Activated CD8-positive, alpha-beta T cell treated with anti-CD3 and anti-CD28 coated beads for 36 hours (primary cell): ENCODE data around the gene PDE3B. TPM values are rescaled to one million over a fixed set of nuclear protein-coding genes. Genes with fewer than 3 reads are reported as not detected.
"Not testable (repeated sequence)": the region's sequence is repeated elsewhere in the genome, so short reads cannot be mapped to it uniquely, and the experiment has no call there.

Source experiments
- ATAC-seq: fragments of 200-7000 bp; cut with Tn5 transposase; one replicate; pipeline ENCODE4 v1.10.0; 2021; ENCODE audit warnings: mild to moderate bottlenecking, moderate library complexity
- CTCF ChIA-PET: fragments of 350-600 bp; sonication (Branson Sonifier 250); formaldehyde crosslinking; loops from one replicate; lab custom pipeline; 2021; ENCODE audit warnings: antibody characterized with exemption; lab: Charles Lee
- POLR2A ChIA-PET: fragments of 350-600 bp; sonication (Branson Sonifier 250); formaldehyde crosslinking; loops from one replicate; lab custom pipeline; 2021; ENCODE audit warnings: antibody characterized with exemption; lab: Charles Lee
- DNase-seq: peaks from one replicate; pipeline ENCODE4 v3.0.0-alpha.2; 2020
- H3K27ac Mint-ChIP-seq: one replicate; pipeline ENCODE4 v1.8.0; 2021; ENCODE audit warnings: mild to moderate bottlenecking, mixed read lengths
- H3K27me3 Mint-ChIP-seq: one replicate; pipeline ENCODE4 v1.8.0; 2021; ENCODE audit warnings: mixed read lengths
- H3K36me3 Mint-ChIP-seq: one replicate; pipeline ENCODE4 v1.8.0; 2021; ENCODE audit warnings: low read depth, mixed read lengths
- H3K4me1 Mint-ChIP-seq: one replicate; pipeline ENCODE4 v1.8.0; 2021; ENCODE audit warnings: low read depth, mixed read lengths
- H3K4me3 Mint-ChIP-seq: one replicate; pipeline ENCODE4 v1.8.0; 2021; ENCODE audit warnings: mild to moderate bottlenecking, moderate library complexity, mixed read lengths
- H3K9me3 Mint-ChIP-seq: one replicate; pipeline ENCODE4 v1.8.0; 2021; ENCODE audit warnings: mixed read lengths
- intact Hi-C: fragments of 100-400 bp; cut with micrococcal nuclease; formaldehyde crosslinking; loops from one replicate; pipeline ENCODE4 v1.10.0; 2022
- total RNA-seq, 2 experiments: library from RNA; stranded (reverse); gene quantifications; one replicate each; pipeline ENCODE4 v1.2.3, GENCODE V29; 2021
- TF ChIP-seq, protein P1 (sequence below): fragments of 200-600 bp; IDR thresholded peaks from one replicate; pipeline ENCODE4 v1.8.0; 2022; ENCODE audit warnings: antibody characterized with exemption, mild to moderate bottlenecking

Gene PDE3B
- total RNA-seq, 2 experiments from 2014 or later = 42.3 to 43.1 TPM

DNA sequence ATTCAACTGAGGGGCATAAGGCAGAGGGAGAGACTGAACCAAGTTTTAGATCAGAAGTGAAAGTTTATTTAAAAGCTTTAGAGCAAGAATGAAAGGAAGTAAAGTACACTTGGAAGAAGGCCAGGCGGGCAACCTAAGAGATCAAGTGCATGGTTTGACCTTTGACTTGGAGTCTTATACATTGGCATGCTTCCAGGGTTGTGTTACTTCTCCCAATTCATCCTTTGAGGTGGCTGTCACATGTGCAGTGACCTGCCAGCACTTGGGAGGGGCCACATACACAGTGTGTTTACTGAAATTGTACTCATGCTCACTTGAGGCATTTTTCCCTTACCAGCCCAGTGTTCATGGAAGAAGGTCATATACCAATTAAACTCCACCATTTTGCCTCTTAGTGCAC lies 218.1 kb downstream of the PDE3B start:
- CTCF ChIA-PET = interaction anchor here (1.4 kb wide), 1 partner anchor 10 kb away, joined by 4 read pairs; no protein-coding TSS in a partner anchor
- intact Hi-C loops = no loop called here
- peaks cover 20% of the 10 kb centered on the region for H3K9me3 Mint-ChIP-seq
- H3K4me3 Mint-ChIP-seq = no peak overlapping the region
- peaks cover 34% of the 10 kb centered on the region for H3K4me1 Mint-ChIP-seq
- TF ChIP-seq, protein P1, sequence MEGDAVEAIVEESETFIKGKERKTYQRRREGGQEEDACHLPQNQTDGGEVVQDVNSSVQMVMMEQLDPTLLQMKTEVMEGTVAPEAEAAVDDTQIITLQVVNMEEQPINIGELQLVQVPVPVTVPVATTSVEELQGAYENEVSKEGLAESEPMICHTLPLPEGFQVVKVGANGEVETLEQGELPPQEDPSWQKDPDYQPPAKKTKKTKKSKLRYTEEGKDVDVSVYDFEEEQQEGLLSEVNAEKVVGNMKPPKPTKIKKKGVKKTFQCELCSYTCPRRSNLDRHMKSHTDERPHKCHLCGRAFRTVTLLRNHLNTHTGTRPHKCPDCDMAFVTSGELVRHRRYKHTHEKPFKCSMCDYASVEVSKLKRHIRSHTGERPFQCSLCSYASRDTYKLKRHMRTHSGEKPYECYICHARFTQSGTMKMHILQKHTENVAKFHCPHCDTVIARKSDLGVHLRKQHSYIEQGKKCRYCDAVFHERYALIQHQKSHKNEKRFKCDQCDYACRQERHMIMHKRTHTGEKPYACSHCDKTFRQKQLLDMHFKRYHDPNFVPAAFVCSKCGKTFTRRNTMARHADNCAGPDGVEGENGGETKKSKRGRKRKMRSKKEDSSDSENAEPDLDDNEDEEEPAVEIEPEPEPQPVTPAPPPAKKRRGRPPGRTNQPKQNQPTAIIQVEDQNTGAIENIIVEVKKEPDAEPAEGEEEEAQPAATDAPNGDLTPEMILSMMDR = no peak
- ATAC-seq (no peak), DNase-seq (peak; percentile 9)
- H3K36me3 Mint-ChIP-seq = peaks cover 56% of the 10 kb centered on the region
- no peaks in the 10 kb centered on the region for H3K27me3 Mint-ChIP-seq
- POLR2A ChIA-PET = interaction anchor here (1.2 kb wide), 1 partner anchor 25 kb away, joined by 3 read pairs; no protein-coding TSS in a partner anchor
- no peak overlapping the region for H3K27ac Mint-ChIP-seq

DNA sequence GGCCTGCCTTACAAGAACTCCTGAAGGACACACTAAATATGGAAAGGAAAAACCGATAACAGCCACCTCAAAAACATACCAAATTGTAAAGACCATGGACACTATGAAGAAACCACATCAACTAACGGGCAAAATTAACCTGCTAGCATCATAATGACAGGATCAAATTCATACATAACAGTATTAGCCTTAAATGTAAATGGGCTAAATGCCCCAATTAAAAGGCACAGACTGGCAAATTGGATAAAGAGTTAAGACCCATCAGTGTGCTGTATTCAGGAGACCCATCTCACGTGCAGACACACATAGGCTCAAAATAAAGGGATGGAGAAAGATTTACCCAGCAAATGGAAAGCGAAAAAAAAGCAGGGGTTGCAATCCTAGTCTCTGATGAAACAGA lies 220.2 kb downstream of the PDE3B start:
- CTCF ChIA-PET = interaction anchor here (0.6 kb wide), 1 partner anchor 16 kb away, joined by 3 read pairs; no protein-coding TSS in a partner anchor
- H3K9me3 Mint-ChIP-seq = peaks cover 20% of the 10 kb centered on the region
- H3K4me1 Mint-ChIP-seq = peaks cover 30% of the 10 kb centered on the region
- POLR2A ChIA-PET, H3K27me3 Mint-ChIP-seq, DNase-seq, H3K4me3 Mint-ChIP-seq, H3K27ac Mint-ChIP-seq, ATAC-seq, intact Hi-C loops: not testable (repeated sequence)
- H3K36me3 Mint-ChIP-seq = peaks cover 55% of the 10 kb centered on the region

DNA sequence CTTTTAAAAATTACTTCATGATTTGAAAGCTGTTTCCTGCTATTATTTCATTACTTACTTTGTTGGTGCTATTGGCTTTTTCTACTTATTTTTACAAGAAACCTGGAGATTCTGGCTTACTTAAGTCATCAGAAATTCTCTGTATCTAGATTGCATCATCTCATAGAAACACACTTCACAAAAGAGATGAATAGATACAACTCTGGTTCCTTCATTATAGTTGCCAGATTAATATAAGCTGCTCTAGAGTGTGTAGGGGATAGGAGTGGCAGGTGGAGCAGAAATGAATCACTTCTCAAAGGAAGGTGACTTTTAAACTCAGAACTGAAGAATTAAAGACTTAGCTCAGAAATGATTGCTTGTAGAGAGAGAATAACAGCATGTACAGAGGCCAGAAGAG lies 228.4 kb downstream of the PDE3B start:
- peaks cover 25% of the 10 kb centered on the region for H3K4me1 Mint-ChIP-seq
- DNase-seq (no peak), ATAC-seq (peak; percentile 82)
- peak overlapping the region; percentile 68 for H3K27ac Mint-ChIP-seq
- peaks cover 56% of the 10 kb centered on the region for H3K36me3 Mint-ChIP-seq
- H3K4me3 Mint-ChIP-seq = no peak overlapping the region
- H3K27me3 Mint-ChIP-seq = no peaks in the 10 kb centered on the region
- TF ChIP-seq, protein P1 = no peak
- ChIA-PET CTCF (interaction anchor here (4.3 kb wide), 1 partner anchor 35 kb away, joined by 17 read pairs; no protein-coding TSS in a partner anchor), POLR2A (no interaction called here)
- intact Hi-C loops = no loop called here
- H3K9me3 Mint-ChIP-seq = no peaks in the 10 kb centered on the region

DNA sequence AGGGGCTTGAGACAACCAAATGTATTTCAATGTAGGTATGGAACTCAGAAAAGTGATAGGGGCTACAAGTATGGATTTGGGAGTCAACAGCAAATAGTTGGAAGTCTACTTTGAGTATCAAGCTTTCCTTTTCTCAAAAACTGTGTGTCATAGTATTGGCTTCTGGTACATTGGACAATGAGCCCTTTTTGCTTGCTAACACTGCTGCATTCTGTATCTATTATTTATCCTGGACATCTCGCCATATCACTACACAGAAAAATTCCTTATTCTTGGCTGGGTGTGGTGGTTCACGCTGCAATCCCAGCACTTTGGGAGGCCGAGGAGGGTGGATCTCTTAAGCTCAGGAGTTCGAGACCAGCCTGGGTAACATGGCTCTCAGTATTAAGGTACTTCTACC lies 230.0 kb downstream of the PDE3B start:
- intact Hi-C loops = no loop called here
- Mint-ChIP-seq H3K36me3 (peaks cover 63% of the 10 kb centered on the region), H3K4me3 (no peak overlapping the region), H3K4me1 (peaks cover 19% of the 10 kb centered on the region), H3K27ac (peak overlapping the region; percentile 68), H3K27me3 (no peaks in the 10 kb centered on the region), H3K9me3 (no peaks in the 10 kb centered on the region)
- DNase-seq = no peak
- ChIA-PET POLR2A (no interaction called here), CTCF (no interaction called here)
- TF ChIP-seq, protein P1 = no peak
- ATAC-seq = no peak

DNA sequence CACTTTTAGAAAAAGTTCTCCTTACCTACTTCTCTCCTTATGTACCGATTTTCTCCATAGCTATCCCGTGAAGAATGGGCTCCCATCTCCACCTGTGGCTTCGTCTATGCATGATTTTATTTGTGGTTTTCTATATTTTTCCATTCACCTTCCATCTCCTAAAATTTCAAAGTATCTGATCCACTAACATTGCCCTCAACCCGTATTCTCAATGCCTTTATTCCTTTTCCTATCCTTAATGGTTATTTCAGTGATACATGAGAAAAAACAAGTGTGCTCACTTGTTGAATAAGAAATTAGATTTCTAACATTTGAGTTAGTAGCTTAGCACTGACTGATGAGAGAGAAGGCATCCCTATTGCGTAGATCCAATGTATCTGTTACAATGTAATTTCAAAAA lies 231.6 kb downstream of the PDE3B start:
- Mint-ChIP-seq H3K9me3 (no peaks in the 10 kb centered on the region), H3K27me3 (no peaks in the 10 kb centered on the region), H3K4me3 (no peak overlapping the region), H3K36me3 (peaks cover 61% of the 10 kb centered on the region), H3K27ac (no peak overlapping the region), H3K4me1 (peaks cover 19% of the 10 kb centered on the region)
- ATAC-seq (no peak), DNase-seq (no peak)
- TF ChIP-seq, protein P1 = no peak
- intact Hi-C loops = no loop called here
- POLR2A ChIA-PET = interaction anchor here (1.6 kb wide), 1 partner anchor 17 kb away, joined by 4 read pairs; the partner anchor contains the start of gene CYP2R1
- CTCF ChIA-PET = no interaction called here
